Suppressor macrophage treated with lipopolysaccharide for 1 hour (primary cell): ENCODE measurements around the gene HOXD13.

Experiments used
- DNase-seq, 3 donors: peaks; one replicate each; pipeline ENCODE4 v3.0.0-alpha.2; 2020 to 2022

HOXD13 gene

GRCh38 chr2:176095421-176095820 is 2.9 kb downstream of the HOXD13 start:
- no peak for DNase-seq

GRCh38 chr2:176096243-176096985 is 3.9 kb downstream of the HOXD13 start:
- DNase-seq, result peak in 1 of 3 donors; percentile 43

- DNase-seq, result peak; percentile 64 to 85 (median 80)
Observed at GRCh38 chr2:176096986-176097819, 4.7 kb downstream of the HOXD13 start.

GRCh38 chr2:176097820-176098365 is 5.4 kb downstream of the HOXD13 start:
- DNase-seq, result no peak

GRCh38 chr2:176098366-176099158 is 6.0 kb downstream of the HOXD13 start:
- DNase-seq, result no peak

- DNase-seq, result no peak
Observed at GRCh38 chr2:176099159-176099727, 6.7 kb downstream of the HOXD13 start.

- no peak for DNase-seq
Observed at GRCh38 chr2:176099728-176100546, 7.4 kb downstream of the HOXD13 start, which contains the start of gene HOXD12. TSS of gene HOXD12 (plus strand) at chr2:176099795. CDS start at chr2:176099802, 7 bp downstream.

GRCh38 chr2:176100547-176101140 is 8.1 kb downstream of the HOXD13 start:
- DNase-seq, result no peak

- DNase-seq, result no peak
Observed at GRCh38 chr2:176101216-176101830, 8.8 kb downstream of the HOXD13 start.

GRCh38 chr2:176101842-176102241 is 9.3 kb downstream of the HOXD13 start:
- no peak for DNase-seq

- DNase-seq, result no peak
Observed at GRCh38 chr2:176102309-176102866, 9.9 kb downstream of the HOXD13 start.

- DNase-seq, result no peak
Observed at GRCh38 chr2:176103194-176103593, 10.7 kb downstream of the HOXD13 start.

GRCh38 chr2:176103742-176104315 is 11.3 kb downstream of the HOXD13 start:
- peak in 1 of 3 donors; percentile 28 for DNase-seq

- DNase-seq, result no peak
Observed at GRCh38 chr2:176104316-176105077, 12.0 kb downstream of the HOXD13 start.

- DNase-seq, result no peak
Observed at GRCh38 chr2:176105078-176105729, 12.7 kb downstream of the HOXD13 start.

- no peak for DNase-seq
Observed at GRCh38 chr2:176105730-176106580, 13.4 kb downstream of the HOXD13 start.
